Activated T-cell treated with anti-CD3 and anti-CD28 coated beads, Interleukin-2, amount 50 U/mL, for 48 hours (primary cell): ENCODE results near the gene SNRNP40.
"Not testable (repeated sequence)": the region's sequence is repeated elsewhere in the genome, so short reads cannot be mapped to it uniquely, and the experiment has no call there.

Source experiments
- DNase-seq, 2 experiments: peaks; one replicate each; pipeline ENCODE4 v3.0.0-alpha.2; 2020

SNRNP40 gene

GRCh38 chr1:31273619-31274018 is 23.0 kb downstream of the SNRNP40 start:
- no peak for DNase-seq

DNA sequence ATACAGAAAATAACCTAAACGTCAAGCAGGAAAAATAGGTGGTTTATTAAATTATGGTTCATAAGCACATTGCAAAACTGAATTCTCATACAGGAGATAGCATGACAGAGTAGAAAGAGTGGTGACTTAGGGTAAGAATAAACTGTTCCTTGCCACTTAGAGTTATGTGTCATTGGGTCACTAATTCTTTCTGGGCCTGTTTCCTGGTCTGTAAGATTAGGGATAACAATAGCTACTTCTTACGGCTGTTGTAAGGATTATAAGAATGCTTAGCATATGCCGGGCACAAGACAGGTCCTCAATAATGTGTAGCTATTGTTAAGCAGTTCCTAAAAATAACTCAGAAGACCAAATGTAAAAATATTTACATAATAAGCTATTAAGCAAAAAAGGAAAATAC is 24.2 kb downstream of the SNRNP40 start:
- no peak for DNase-seq

DNA sequence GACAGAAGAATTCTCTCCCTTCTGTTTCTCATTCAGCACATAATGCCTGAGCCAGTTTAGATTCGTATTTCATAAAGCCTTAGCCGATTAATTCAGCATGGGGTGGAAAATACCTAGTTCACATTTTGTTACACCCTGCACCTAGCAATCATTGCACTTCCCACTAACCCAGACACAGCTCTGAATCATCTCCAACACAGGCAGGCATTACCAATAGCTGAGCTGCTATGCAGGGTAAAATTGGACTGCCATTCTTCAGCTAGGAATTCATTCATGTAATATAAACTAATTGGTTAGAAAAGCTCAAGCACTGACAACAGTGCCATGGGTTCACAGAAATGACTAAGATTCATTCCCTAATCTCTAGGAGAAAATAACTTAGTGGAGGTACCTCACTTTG is 30.0 kb downstream of the SNRNP40 start:
- DNase-seq, result no peak

DNA sequence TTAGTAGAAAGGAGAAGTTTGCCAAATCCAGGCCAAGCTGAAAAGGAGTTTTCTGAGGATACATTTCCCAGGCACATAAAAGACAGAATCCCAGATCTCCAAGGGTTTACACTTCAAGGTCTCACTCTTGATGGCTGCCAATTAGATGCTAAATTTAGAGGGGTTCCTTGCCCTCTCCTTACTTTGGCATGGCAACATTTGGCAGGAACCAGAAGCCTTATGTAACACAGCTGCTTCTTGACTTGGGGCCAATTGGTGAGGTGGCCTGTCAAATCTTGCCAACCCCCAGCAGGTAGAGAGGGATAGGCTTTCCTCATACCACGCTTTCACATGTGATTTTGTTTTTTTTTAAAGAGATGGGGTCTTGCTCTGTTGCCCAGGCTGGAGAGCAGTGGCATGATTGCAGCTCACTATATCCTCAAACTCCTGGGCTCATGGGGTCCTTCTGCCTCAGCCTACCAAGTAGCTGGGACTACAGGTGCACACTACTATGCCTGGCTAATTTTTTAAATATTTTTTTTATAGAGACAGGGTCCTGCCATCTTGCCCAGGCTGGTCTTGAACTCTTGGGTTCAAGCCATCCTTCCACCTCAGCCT is 31.7 kb downstream of the SNRNP40 start:
- DNase-seq, result no peak

GRCh38 chr1:31263408-31263807 is 33.2 kb downstream of the SNRNP40 start:
- DNase-seq, result no peak

DNA sequence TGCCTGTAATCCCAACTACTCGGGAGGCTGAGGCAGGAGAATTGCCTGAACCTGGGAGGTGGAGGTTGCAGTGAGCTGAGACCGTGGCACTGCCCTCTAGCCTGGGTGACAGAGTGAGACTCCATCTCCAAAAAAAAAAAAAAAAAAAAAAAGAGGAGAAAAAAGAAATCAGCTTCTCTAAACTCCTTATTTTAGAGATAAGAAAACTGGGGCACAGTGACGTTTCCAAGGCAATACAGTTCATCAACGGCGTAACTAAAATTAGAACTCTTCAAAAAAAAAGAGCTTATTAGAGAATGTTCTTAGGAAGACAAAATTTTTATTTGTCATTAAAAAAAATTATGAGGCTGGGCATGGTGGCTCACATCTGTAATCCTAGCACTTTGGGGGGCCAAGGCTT is 34.2 kb downstream of the SNRNP40 start:
- DNase-seq, result not testable (repeated sequence)

DNA sequence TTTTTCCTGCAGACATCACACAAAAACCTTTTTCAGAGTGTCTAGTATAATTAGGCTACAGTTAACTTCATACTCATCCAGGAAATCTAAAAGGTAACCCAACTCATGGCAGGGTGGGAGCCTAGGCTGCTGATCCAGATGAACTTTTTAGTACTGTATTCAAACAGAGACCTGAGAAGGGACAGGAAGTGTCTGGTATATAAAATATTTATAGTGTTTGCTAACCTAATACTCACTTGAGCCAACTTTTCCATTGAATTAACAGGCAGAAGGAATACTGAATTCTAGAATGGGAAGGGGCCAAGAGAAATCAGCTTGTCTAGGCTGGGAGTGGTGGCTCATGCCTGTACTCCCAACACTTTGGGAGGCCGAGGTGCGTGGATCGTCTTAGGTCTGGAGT is 34.7 kb downstream of the SNRNP40 start:
- DNase-seq, result no peak

- no peak for DNase-seq
Observed at GRCh38 chr1:31259746-31260145, 36.8 kb downstream of the SNRNP40 start.

- DNase-seq, result no peak
Observed at GRCh38 chr1:31258581-31258980, 38.0 kb downstream of the SNRNP40 start.

DNA sequence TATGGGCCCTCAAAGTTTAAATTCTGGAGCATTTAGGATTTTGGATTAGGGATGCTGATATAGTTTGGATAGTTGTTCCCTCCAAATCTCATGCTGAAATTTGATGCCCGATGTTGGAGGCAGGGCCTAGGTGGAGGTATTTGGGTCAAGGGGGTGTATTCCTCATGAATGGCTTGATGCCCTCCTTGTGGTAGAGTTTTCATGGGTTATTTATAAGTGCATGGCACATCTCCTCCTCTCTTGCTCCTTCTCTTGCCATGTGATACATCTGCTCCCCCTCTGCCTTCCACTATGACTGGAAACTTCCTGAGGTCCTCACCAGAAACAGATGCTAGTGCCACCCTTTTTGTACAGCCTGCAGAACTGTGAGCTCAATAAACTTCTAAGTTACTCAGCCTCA is 39.4 kb downstream of the SNRNP40 start:
- no peak for DNase-seq

- DNase-seq, result no peak
Observed at GRCh38 chr1:31249854-31250253, 46.7 kb downstream of the SNRNP40 start.

GRCh38 chr1:31248276-31248675 is 48.3 kb downstream of the SNRNP40 start:
- DNase-seq, result no peak

GRCh38 chr1:31244326-31244725 is 52.3 kb downstream of the SNRNP40 start:
- DNase-seq, result no peak

DNA sequence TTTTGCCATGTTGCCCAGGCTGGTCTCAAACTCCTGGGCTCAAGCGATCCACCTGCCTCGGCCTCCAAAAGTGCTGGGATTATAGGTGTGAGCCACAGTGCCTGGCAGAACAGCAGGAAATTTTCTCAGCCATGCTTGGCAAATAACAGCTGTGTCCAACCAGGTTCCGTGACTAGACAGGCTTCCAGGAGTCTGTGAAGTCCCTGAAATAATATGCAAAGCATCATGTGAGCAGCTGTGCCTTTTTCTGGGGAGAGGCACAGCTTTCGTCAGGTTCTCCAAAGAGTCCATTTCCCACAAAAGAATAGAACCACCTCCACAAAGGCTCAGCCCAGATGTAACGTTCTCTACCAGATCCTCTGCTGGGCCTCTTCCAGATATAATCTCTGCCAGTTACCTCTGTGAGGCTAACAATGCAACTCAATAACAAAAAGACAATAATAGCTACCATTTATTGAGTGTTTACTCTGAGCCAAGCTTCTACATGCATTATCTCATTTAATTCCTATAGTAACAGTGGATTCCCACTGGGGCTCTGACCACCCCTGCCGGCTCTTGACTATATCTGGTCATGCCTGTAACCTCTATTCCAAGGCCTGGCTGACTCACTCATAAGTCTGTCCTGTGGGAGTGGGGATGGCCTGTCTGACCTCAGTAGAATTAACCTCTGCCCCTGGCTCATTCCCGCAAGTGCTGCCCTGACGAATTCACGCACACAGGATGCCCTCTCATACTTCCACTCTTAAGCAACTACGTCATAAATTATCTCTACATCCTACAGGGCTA is 52.9 kb downstream of the SNRNP40 start:
- no peak for DNase-seq

DNA sequence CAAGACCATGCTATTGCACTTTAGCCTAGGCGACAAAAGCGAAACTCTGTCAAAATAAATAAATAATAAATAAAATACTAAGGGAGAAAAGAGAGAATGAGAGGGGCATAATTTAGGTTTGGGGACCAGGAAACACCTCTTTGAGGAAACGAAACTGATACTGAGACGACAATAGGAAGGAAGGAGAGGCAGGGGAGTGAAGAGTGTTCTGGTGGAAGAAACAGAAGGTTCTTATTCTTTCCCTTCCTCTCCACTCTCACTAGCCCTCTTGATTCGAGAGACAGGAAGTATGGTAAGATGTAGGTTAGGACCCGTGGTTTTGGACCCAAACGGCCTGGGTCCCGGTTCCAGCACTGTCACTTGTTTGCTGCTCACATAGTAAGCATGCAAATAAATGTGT is 55.3 kb downstream of the SNRNP40 start:
- DNase-seq, result no peak

DNA sequence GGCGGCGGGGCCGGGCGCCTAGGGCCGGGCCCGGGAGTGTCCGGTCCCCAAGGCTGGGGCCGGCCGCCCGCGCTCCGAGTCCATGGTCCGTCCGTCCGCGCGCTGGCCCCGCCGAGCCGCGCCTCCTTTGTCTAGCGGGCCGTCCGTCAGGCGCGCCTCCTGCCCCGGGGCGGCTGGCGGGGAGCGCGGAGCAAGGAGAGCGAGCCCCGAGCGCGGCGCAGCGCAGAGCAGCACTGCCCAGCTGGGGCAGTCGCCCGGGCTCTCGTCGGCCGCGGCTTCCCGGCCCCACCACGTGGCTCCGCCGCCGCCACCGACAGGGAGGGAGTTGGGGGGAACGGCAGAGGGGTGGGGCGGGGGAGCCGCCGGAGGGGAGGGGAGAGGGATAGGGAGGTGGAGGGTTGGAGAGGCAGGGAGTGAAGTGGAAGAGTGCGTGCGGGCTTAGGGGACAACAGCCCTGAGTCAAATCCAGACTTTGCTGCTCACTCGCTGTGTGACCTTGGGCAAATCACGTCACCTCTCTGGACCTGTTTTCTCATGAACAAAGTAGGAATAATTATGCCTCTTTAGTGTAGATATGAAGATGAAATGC is 56.8 kb downstream of the SNRNP40 start, which contains the start of gene NKAIN1:
Gene NKAIN1 (minus strand): TSS at position 235 of the 589 bp plus-strand sequence. CDS start 340 bp downstream, outside the sequence.
- DNase-seq, result no peak

DNA sequence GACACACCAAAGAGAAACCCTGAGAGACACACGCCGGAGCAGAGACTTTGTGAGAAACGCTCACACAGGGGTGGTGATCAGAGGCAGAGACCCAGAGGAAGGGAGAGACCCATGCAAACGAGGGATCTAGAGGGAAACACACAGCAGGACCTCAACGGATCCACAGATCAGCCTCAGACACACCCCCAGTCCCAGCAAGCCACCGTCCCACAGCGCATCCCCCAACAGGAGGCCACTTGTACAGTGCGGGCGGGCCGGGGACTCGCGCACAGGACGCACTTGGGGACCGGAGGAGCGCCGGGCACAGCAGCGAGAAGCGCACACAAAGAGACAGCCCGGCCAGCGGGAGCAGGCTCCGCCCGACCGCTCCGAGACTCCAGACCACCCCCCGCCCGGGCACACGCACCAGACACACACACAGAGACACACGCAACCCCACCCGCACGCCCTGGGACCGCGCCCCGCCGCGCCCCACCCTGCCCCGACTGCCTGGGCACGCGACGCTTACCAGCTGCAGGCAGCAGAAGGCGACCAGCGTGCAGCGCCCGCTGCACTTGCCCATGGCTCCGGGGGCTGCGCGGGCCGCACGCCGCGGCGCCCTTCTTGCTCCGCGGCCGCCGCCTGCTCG is 57.5 kb downstream of the SNRNP40 start:
- DNase-seq, result peak in 1 of 2 experiments; percentile 22

DNA sequence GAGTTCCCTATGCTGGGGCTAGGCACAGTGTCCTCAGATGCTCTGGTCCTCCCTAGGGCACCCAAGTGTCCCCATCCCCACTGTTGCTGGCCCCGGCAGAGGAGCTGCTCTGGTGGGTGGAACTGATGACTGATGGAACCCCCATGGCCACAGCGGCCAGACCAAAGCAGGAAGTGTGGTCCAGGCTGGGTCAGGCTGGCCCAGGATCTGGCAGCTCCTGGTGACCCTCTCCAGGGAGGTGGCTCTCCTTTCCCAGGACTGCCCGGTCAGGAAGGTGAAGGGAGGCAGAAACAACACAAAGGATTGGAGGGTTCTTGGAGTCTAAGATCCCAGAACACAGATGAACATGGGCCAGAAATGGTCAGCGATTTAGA is 58.0 kb downstream of the SNRNP40 start:
- no peak for DNase-seq

- no peak for DNase-seq
Observed at GRCh38 chr1:31234870-31235269, 61.7 kb downstream of the SNRNP40 start.

GRCh38 chr1:31234123-31234708 is 62.4 kb downstream of the SNRNP40 start:
- DNase-seq, result no peak

DNA sequence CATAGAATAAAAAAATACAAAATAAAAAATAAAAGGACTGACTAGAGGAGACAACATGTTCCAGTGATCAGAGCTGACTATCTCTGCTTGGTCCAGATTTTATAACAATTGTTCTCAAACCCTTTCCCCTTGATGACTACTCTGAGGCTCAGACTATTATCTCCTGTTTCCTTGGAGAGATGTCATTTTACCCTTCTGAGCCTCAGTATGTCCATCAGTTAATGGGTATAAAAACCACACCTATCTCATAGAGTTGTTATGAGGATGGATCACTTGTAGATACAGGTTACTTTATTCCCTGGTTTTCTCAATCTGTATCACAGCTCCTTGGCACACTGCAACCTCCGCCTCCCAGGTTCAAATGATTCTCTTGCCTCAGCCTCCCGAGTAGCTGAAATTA is 63.9 kb downstream of the SNRNP40 start:
- DNase-seq, result no peak

DNA sequence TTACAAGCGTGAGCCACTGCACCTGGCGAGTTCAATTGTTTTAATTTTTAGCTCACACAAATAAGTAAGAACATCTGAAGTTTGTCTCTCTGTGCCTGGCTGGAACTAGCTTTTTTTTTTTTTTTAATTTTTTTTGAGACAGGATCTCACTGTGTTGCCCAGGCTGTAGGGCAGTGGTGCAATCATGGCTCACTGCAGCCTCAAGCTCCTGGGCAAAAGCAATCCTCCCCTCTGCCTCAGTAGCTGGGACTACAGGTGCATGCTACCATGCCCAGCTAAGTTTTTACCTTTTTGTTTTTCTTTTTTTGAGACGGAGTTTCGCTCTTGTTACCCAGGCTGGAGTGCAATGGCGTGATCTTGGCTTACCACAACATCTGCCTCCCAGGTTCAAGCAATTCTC is 64.8 kb downstream of the SNRNP40 start:
- DNase-seq, result no peak

- DNase-seq, result no peak
Observed at GRCh38 chr1:31230378-31230777, 66.2 kb downstream of the SNRNP40 start.
